Tongue (tissue), 2 donors: ENCODE data around the gene ZEB1. TPM values are rescaled to one million over a fixed set of nuclear protein-coding genes. Genes with fewer than 3 reads are reported as not detected.
A peak's percentile ranks its signal among the peaks of the same experiment; 100 is the strongest.
"Not testable (repeated sequence)": the region's sequence is repeated elsewhere in the genome, so short reads cannot be mapped to it uniquely, and the experiment has no call there.

Experiments used
- DNase-seq: peaks from one replicate; pipeline ENCODE4 v3.0.0-alpha.2; 2015
- total RNA-seq: library from RNA; depleted of rRNA; stranded (reverse); fragments of >200 nt; gene quantifications from one replicate; pipeline ENCODE4 v1.2.3, GENCODE V29; 2014

Gene ZEB1
- total RNA-seq, 1 donor from 2014 or later = 170 TPM

- peak; percentile 32 for DNase-seq
These were observed 107.4 kb downstream of the ZEB1 start for GRCh38 chr10:31426401-31426800.

DNA sequence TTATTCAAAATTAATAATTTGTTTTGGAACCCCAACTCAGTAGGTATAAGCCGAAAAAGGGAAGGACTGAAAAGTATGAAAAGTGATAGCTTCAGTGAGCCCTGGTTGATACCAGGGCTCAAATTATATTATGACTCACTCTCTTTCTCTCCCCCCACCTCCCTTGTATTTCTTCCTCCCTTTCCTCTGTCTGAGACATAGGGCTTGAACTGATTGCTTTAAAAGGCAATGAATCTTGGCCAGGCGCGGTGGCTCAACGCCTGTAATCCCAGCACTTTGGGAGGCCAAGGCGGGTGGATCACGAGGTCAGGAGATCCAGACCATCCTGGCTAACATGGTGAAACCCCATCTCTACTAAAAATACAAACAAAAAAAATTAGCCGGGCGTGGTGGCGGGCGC lies 108.3 kb downstream of the ZEB1 start:
- DNase-seq = not testable (repeated sequence)

GRCh38 chr10:31428499-31428898 lies 109.5 kb downstream of the ZEB1 start:
- DNase-seq = not testable (repeated sequence)

DNA sequence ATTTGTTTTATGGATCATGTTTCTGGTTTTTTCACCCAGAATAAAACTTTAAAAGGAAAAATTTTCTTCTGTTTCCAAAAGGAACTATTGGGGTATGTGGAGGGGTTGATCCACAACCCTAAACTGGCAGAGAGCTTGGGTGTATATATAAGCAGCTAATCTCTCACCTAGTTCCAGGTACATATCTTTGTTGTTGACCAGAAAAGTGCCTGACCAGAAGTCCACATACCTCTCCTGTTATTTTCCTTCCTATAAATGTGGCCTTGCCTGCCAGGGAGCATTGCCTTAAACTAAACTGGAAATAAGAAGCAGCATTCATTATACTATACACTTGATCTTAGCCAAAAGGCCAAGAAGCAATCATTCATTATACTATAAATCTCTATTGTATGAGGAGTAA lies 112.0 kb downstream of the ZEB1 start:
- no peak for DNase-seq

DNA sequence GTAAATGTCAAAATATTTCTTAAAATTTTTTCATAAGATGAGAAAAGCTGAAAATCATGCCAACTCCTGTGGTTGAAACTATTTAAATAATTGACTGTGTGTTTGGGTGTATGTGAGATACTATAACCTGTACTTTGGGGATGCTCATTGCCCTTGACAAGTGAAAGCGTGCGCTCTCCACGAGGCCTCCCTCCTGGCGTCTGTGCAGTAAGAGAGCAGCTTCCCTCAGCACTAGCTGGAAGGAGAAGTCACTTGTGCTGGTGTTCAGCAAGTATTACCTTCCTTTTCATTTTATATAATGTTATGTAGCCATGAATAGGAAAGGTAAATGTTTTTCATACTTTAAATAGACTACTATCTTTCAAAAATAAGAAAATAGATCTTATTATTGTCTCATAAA lies 118.9 kb downstream of the ZEB1 start:
- DNase-seq = no peak

DNA sequence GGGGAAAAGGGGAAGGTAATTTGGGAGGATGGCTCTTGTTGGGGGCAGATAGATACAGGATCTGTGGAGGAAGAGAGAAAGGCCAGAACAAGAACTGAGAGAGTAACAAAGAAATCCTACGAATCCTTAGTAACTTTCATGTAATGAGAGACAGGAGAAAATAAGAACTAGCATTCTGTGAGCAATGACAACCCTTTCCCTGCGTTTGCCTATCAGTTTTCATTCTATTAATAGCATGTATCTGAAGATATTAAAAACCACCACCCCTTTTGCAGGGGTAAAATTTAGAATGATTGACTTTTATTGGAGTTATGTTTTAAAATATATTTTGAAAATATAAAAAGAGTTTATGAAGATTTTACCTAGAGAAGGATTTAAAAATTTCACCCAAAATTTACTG lies 132.8 kb downstream of the ZEB1 start:
- no peak for DNase-seq

DNA sequence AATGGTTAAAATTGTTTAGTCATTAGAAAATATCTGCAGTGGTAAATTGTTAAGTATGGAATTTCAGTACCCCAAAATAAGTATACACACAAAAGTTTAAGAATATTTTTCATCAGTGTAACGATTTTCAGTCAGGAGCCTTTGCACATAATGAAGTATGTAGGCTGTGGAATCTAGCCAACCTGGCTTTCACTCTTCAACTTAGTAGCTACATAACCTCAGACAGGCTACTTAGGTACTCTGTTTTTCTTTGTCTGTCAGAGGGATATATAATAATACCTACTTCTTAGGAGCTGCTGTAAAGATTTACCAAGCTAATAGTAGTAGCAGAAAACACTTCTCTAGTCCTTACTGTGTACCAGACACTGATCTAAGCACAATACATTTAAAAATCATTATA lies 137.5 kb downstream of the ZEB1 start:
- peak; percentile 8 for DNase-seq

- DNase-seq = no peak
These were observed 138.8 kb downstream of the ZEB1 start for GRCh38 chr10:31457858-31458257.

GRCh38 chr10:31458974-31459373 lies 140.0 kb downstream of the ZEB1 start:
- DNase-seq = no peak

GRCh38 chr10:31460242-31460641 lies 141.2 kb downstream of the ZEB1 start:
- no peak for DNase-seq

DNA sequence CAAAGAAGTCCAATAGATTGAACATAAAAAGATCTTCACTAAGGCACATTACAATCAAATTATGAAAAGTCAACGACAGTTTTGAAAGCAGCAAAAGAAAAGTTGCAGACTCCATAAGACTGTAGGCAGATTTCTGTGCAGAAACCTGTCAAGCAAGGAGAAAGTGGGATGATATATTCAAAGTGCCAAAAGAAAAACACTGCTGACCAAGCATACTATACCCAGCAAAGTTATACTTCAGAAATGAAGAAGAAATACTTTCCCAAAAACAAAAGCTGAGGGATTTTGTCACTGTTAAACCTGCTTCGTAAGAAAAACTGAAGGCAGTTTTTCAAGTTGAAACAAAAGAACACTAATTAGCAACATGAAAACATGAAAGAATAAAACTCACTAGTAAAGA lies 145.5 kb downstream of the ZEB1 start:
- no peak for DNase-seq

- no peak for DNase-seq
These were observed 147.3 kb downstream of the ZEB1 start for GRCh38 chr10:31466313-31466712.

GRCh38 chr10:31467791-31468535 lies 148.9 kb downstream of the ZEB1 start:
- no peak for DNase-seq

DNA sequence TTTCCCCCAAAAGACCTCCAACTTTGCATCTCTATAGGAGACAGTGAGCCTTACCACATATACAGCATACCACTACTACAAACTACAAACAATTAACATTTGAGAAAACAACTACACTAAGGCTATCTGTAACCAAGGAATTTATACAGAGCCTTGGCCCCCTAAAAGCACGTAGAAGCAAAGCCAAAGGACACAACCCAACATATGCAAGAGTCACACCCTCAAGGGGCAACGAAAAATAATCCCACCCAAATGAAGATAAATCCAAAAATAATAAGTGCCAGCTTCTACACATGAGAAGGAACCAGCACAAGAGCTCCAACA lies 149.5 kb downstream of the ZEB1 start:
- no peak for DNase-seq

GRCh38 chr10:31475519-31475918 lies 156.5 kb downstream of the ZEB1 start:
- no peak for DNase-seq

DNA sequence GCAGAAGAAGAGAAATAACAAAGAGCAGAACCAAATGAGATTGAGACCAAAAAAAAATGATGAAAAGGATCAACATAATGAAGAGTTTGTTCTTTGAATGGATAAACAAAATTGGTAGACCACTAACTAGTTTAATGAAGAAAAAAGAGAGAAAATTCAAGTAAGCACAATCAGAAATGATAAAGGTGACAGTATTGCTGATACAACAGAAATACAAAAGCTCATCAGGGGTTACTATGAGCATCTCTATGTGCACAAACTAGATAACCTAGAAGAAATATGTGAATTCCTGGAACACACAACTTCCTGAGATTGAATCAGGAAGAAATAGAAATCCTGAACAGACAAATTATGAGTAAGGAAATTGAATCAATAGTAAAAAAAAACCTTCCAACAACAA lies 157.1 kb downstream of the ZEB1 start:
- no peak for DNase-seq

- no peak for DNase-seq
These were observed 158.6 kb downstream of the ZEB1 start for GRCh38 chr10:31477584-31477983.

- peak; percentile 12 for DNase-seq
These were observed 160.7 kb downstream of the ZEB1 start for GRCh38 chr10:31479752-31480151.

- DNase-seq = no peak
These were observed 164.5 kb downstream of the ZEB1 start for GRCh38 chr10:31483546-31483945.

DNA sequence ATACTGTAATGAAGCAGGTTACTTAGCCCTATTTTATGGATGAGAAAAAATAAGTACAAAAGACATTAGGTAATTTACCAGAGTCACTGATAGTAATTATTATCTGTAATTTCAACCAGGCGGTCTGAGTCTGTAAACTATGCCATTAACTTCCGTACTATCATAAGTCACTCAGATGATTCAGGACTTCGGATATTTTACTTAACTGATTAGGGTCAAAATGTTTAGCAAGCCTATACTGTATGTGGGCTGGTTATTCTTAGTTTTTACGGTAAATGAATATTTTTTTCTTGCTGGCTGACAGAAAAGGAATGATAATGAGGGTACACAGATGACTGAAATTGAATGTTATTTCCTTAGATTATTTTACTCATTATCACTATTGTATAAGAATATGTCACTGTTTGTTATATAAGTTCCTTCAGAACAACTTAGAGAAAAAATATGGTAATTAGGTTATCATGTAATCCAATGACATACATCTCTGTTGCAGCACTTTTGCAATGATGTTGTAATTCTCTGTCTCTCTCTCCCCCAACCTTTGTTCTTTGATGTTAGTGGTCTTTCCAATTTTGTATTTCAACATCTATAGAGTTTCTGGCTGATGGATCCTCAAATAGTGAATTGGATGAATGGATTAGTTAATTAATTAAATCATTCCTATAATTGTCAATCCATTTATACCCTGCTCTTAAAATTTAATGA lies 165.6 kb downstream of the ZEB1 start:
- no peak for DNase-seq

DNA sequence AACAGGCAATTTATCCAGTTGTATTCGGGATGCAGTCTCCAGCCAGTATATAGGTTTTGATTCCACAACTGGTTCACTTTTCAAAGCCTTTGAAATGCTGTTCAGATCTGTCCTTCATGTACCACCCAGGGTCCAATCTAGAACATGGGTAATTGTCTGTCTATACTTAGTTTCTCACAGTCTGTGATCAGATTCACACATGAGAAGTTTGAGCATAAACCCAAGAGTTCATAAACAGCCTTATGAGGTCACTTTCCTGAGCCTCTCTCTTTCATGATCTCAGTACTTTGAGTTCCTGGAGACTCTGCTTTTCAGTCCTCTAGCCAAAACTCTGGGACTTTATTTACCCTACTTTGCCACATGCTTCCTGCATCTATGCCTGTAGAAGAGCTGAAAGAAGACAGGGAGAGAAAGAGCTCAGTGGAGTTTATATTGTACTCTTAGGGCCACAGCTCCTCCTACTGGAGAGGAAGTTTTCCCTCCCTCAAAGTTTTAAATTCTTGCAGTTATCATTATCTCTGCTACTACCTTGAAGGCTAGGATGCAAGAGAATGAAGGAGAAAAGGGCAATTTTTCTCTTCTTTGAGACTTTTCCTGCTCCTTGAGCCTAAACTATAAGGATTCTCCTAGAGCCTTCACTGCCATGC lies 172.0 kb downstream of the ZEB1 start:
- no peak for DNase-seq

- DNase-seq = no peak
These were observed 188.4 kb downstream of the ZEB1 start for GRCh38 chr10:31507427-31507826.

- DNase-seq = no peak
These were observed 189.2 kb downstream of the ZEB1 start for GRCh38 chr10:31508234-31508633.

DNA sequence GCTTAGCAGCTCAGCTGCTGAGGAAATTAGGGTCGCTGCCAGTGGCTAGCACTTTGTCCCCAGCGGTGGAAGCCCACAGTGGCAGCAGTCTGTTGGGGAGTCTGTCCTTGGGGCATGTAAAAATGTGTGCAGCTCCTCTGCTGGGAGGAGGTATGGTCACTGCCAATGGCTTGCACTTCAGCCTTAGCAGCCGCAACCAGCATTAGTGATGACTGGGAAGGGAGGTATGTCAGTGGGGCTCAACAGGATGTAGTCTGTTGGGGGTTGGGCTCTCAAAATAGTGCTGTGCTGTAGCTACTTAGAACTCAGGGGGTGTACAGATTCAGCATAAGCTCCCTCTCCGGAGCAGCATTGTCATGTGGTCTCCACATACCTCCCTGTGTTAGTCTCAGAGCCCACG lies 189.9 kb downstream of the ZEB1 start:
- DNase-seq = no peak
